GM23248 (cell line): ENCODE data around the gene SLC6A12.

Source experiments
- EZH2 ChIP-seq: fragments of 200-600 bp; sonication (generic); IDR thresholded peaks from 2 replicates; pipeline ENCODE4 v1.6.1; 2018; ENCODE audit warnings: antibody characterized with exemption, mild to moderate bottlenecking; ENCODE audit not compliant: insufficient read depth, poor library complexity, severe bottlenecking
- EZH2phosphoT487 ChIP-seq: fragments of 200-600 bp; sonication (generic); IDR thresholded peaks from 2 replicates; pipeline ENCODE4 v1.6.1; 2018; ENCODE audit warnings: antibody characterized with exemption, moderate library complexity, mild to moderate bottlenecking, low read depth; ENCODE audit not compliant: insufficient read depth

DNA sequence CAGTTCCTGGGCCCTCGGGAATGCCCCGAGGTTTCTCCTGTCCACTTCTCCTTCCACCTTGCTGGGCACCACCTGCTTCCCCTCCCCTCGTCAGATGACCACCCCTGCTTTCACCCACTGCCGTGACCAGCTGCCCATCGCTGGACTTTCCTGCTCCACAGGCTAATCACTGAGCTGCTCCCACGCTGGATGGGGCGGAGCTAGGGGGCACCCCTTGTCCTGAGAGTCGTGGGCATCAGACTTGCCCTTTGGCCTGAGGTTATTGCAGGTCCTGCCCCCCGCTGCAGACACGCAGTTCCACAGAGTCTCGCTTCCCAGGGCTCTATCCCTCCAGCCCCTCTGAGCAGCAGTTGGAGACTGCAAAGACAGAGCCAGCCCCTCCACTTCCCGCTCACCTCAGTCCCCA is 427 bp downstream of the SLC6A12 start:
- TF ChIP-seq EZH2 (no peak), EZH2phosphoT487 (no peak)
